SU-DHL-6 (cell line): Measurements from ENCODE around the gene OPTN.

Source experiments
- H2AFZ ChIP-seq: fragments of 200-600 bp; sonication (generic); 2 replicates; pipeline ENCODE4 v1.6.1; 2014; ENCODE audit warnings: low read depth, mild to moderate bottlenecking, moderate library complexity, mixed read lengths, antibody characterized with exemption, low read length; ENCODE audit not compliant: severe bottlenecking
- H3F3A ChIP-seq: fragments of 200-600 bp; shearing (Covaris generic); 2 replicates; pipeline ENCODE4 v1.6.0; 2016; ENCODE audit warnings: antibody characterized with exemption, mild to moderate bottlenecking; ENCODE audit not compliant: insufficient read depth
- H3K27ac ChIP-seq: fragments of 200-600 bp; sonication (generic); 2 replicates; pipeline ENCODE4 v1.5.1; 2016; ENCODE audit warnings: low read depth, mild to moderate bottlenecking, low read length, moderate library complexity, mixed read lengths
- H3K27me3 ChIP-seq: fragments of 200-600 bp; sonication (generic), shearing (Covaris generic); 2 replicates; pipeline ENCODE4 v1.6.0; 2014; ENCODE audit warnings: mild to moderate bottlenecking, low read length
- H3K36me3 ChIP-seq: fragments of 200-600 bp; sonication (generic); 2 replicates; pipeline ENCODE4 v1.6.1; 2014; ENCODE audit warnings: mild to moderate bottlenecking, low read length, mixed read lengths
- H3K4me2 ChIP-seq: fragments of 300-600, 200-600 bp; shearing (Covaris generic), sonication (generic); 2 replicates; pipeline ENCODE4 v1.6.0; 2014; ENCODE audit warnings: low read length, low read depth, mild to moderate bottlenecking; ENCODE audit not compliant: poor library complexity, severe bottlenecking
- H3K4me3 ChIP-seq: fragments of 200-600 bp; sonication (generic); 2 replicates; pipeline ENCODE4 v1.5.1; 2014; ENCODE audit warnings: antibody characterized with exemption, low read length, mild to moderate bottlenecking, mixed read lengths; ENCODE audit not compliant: insufficient read depth, poor library complexity, severe bottlenecking
- H3K79me2 ChIP-seq: fragments of 200-600 bp; sonication (generic); 2 replicates; pipeline ENCODE4 v1.6.1; 2014; ENCODE audit warnings: mild to moderate bottlenecking, low read length, moderate library complexity; ENCODE audit not compliant: insufficient read depth
- H3K9ac ChIP-seq: fragments of 200-600 bp; sonication (generic); 2 replicates; pipeline ENCODE4 v1.7.0; 2014; ENCODE audit warnings: mild to moderate bottlenecking, low read length
- H3K9me2 ChIP-seq: fragments of 200-600 bp; sonication (generic); replicated peaks from 2 replicates; pipeline ENCODE4 v1.6.1; 2014; ENCODE audit warnings: low read length; ENCODE audit not compliant: insufficient read depth
- H3K9me3 ChIP-seq: fragments of 200-600 bp; sonication (generic); 2 replicates; pipeline ENCODE4 v1.6.1; 2014; ENCODE audit warnings: low read length, mixed read lengths; ENCODE audit not compliant: insufficient read depth
- H4K20me1 ChIP-seq: fragments of 200-600 bp; sonication (generic); 2 replicates; pipeline ENCODE4 v1.6.1; 2014; ENCODE audit warnings: low read depth, mild to moderate bottlenecking, antibody characterized with exemption, low read length, moderate library complexity, mixed read lengths
- EZH2phosphoT487 ChIP-seq: fragments of 200-600 bp; sonication (generic), shearing (Covaris generic); conservative IDR thresholded peaks from 2 replicates; pipeline ENCODE4 v1.6.1; 2018; ENCODE audit warnings: mild to moderate bottlenecking, antibody characterized with exemption, low read length, moderate library complexity, mixed read lengths
- TF ChIP-seq, protein P1 (sequence below): fragments of 200-600 bp; sonication (generic); IDR thresholded peaks from one replicate; pipeline ENCODE4 v1.5.1; 2017; ENCODE audit warnings: antibody characterized with exemption, mild to moderate bottlenecking, low read length, moderate library complexity; ENCODE audit not compliant: insufficient read depth, poor library complexity, severe bottlenecking

Gene OPTN

DNA sequence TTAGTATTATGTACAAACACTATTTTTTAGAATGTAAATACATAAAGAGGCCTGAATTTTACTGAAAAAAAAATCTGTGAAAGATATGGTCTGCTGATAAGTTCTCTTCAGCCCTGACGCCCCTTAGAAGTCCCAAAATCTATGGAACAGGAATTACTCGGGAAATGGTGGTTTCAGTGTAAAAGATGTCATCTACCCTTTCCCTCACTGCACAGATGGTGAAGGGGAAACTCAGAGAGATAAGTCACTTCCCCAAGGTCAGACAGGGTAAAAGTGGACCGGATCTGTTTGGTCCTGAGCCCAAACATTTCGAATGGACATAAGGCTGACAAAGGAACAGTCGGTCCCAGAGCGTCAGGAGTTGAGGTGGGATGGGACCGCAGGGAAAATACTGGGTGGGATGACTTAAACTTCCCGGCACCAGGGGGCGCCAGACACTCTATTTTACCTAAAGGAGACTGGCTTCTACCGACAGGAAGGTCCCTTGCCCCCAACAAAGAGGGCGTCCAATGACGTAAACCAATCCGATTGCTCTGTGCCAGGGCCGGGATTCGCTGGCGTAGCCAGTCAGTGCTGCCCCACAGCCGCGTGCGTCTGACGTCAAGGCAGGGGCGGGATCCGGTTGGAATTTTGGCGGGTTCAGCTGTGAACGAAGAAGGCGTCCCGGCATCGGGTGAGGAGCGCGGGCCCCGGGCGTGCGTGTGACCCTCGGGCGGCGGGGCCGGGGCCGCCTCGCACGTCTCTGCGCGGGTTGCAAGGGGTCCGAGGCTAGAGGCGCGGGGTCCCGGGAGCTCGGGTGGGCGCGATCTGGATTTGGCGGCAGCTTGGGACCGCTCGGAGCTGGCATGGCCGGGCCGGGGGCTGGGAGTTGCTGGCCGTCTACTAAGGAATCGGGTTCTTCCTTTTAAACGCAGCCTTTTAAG, 61.2 kb downstream of the OPTN start, which contains the start of gene MCM10:
MCM10 (plus strand) TSS at position 625 of the 923 bp plus-strand sequence. CDS start 2,645 bp downstream, outside the sequence.
- Histone ChIP-seq H3K36me3 (no peaks in the 10 kb centered on the region), H3K4me2 (peak within 1 kb of the TSS; percentile 73), H3K9me3 (no peaks in the 10 kb centered on the region), H3K27ac (no peak within 1 kb of the TSS), H4K20me1 (no peaks in the 10 kb centered on the region), H3K9ac (peak within 1 kb of the TSS; percentile 71), H3K79me2 (peaks cover 32% of the 10 kb centered on the region), H3K4me3 (peak within 1 kb of the TSS; percentile 80), H3F3A (no peaks in the 10 kb centered on the region), H3K9me2 (no peaks in the 10 kb centered on the region), H3K27me3 (no peaks in the 10 kb centered on the region), H2AFZ (peak within 1 kb of the TSS; percentile 100)
- TF ChIP-seq, protein P1, sequence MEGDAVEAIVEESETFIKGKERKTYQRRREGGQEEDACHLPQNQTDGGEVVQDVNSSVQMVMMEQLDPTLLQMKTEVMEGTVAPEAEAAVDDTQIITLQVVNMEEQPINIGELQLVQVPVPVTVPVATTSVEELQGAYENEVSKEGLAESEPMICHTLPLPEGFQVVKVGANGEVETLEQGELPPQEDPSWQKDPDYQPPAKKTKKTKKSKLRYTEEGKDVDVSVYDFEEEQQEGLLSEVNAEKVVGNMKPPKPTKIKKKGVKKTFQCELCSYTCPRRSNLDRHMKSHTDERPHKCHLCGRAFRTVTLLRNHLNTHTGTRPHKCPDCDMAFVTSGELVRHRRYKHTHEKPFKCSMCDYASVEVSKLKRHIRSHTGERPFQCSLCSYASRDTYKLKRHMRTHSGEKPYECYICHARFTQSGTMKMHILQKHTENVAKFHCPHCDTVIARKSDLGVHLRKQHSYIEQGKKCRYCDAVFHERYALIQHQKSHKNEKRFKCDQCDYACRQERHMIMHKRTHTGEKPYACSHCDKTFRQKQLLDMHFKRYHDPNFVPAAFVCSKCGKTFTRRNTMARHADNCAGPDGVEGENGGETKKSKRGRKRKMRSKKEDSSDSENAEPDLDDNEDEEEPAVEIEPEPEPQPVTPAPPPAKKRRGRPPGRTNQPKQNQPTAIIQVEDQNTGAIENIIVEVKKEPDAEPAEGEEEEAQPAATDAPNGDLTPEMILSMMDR: peak; percentile 76
- no peak for TF ChIP-seq EZH2phosphoT487

DNA sequence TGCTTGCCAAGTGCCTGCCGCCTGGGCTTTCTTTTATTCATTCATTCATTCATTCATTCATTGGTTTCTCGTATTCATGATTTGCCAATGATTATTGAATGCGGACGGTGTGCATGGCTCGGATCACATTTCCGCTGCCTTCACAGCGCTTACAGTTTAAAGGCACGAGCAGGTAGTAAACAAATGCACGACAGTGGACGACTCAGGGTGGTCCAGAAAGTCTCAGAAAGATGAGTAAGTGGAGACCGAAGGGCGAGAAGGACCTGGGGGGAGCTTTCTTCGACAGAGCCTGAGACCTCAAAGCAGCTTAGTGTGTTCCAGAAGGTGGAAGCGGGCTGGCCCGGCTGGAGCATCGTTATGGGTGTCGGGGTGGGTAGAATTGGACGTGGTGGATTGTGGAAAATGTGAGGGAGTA, 61.9 kb downstream of the OPTN start:
- H3K9ac ChIP-seq: peak overlapping the region; percentile 71
- no peaks in the 10 kb centered on the region for H4K20me1 ChIP-seq
- no peak for TF ChIP-seq EZH2phosphoT487
- TF ChIP-seq, protein P1: no peak
- peak overlapping the region; percentile 52 for H2AFZ ChIP-seq
- H3K4me3 ChIP-seq: peak overlapping the region; percentile 80
- H3K27ac ChIP-seq: no peak overlapping the region
- H3F3A ChIP-seq: no peaks in the 10 kb centered on the region
- no peaks in the 10 kb centered on the region for H3K9me2 ChIP-seq
- H3K36me3 ChIP-seq: no peaks in the 10 kb centered on the region
- no peaks in the 10 kb centered on the region for H3K9me3 ChIP-seq
- H3K4me2 ChIP-seq: peak overlapping the region; percentile 64
- H3K27me3 ChIP-seq: no peaks in the 10 kb centered on the region
- H3K79me2 ChIP-seq: peaks cover 32% of the 10 kb centered on the region

DNA sequence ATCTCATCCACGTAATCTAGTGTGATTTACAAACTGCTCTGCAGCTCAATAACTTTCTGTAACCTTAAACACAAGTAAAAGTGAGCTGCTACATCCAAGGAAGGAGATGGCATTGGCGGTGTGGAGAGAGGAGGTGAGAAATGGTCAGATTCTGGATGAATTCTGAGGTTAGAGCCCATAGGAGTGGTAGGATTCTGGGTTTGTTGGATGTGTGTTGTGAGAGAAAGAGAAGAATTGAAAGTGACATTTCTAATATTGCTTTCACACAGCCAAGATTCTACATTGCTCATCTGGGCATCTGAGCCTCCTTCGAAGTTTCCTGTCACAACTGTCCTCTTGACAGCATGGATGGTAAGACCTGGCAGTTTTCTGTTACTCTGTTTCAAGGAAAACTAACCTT, 63.9 kb downstream of the OPTN start:
- no peak for TF ChIP-seq EZH2phosphoT487
- TF ChIP-seq, protein P1: no peak
- peaks cover 37% of the 10 kb centered on the region for H3K79me2 ChIP-seq

More for the DNA sequence above, 63.9 kb downstream of the OPTN start:
- H3K9me3 ChIP-seq: no peaks in the 10 kb centered on the region
- H2AFZ ChIP-seq: no peak overlapping the region
- H3K27me3 ChIP-seq: no peaks in the 10 kb centered on the region
- no peaks in the 10 kb centered on the region for H4K20me1 ChIP-seq
- H3K4me3 ChIP-seq: no peak overlapping the region
- no peaks in the 10 kb centered on the region for H3K9me2 ChIP-seq
- H3K4me2 ChIP-seq: no peak overlapping the region
- no peaks in the 10 kb centered on the region; the same call in 1 of the 2 replicates for H3K36me3 ChIP-seq
- H3K27ac ChIP-seq: no peak overlapping the region
- no peak overlapping the region for H3K9ac ChIP-seq
- no peaks in the 10 kb centered on the region for H3F3A ChIP-seq
